ENCODE data around the gene ASCL2. TPM values are rescaled to one million over a fixed set of nuclear protein-coding genes. Genes with fewer than 3 reads are reported as not detected.

Gene ASCL2
- total RNA-seq, 1 donor from 2014 or later: 0.16 TPM

- H3K27me3 Mint-ChIP-seq (ENCODE audit: low read depth): peaks cover 6% of the 10 kb centered on the region
- H3K36me3 Mint-ChIP-seq (ENCODE audit: low read depth): no peaks in the 10 kb centered on the region
- no peaks in the 10 kb centered on the region for H3K4me1 Mint-ChIP-seq
- no peak for DNase-seq (ENCODE audit: low read depth, low spot score)
- no peak overlapping the region for H3K27ac Mint-ChIP-seq (ENCODE audit: unreplicated experiment)
- H3K9me3 Mint-ChIP-seq: no peaks in the 10 kb centered on the region
- H3K4me3 Mint-ChIP-seq: no peak overlapping the region
- TF ChIP-seq CTCF (conservative IDR thresholded peaks at IDR 0.05): no peak
Observed at GRCh38 chr11:2316963-2317244, 46.5 kb upstream of the ASCL2 start.

GRCh38 chr11:2316169-2316962, 46.0 kb upstream of the ASCL2 start:
- TF ChIP-seq CTCF (conservative IDR thresholded peaks at IDR 0.05): no peak
- H3K4me3 Mint-ChIP-seq: no peak overlapping the region

GRCh38 chr11:2315395-2316168, 45.2 kb upstream of the ASCL2 start:
- no peaks in the 10 kb centered on the region for H3K9me3 Mint-ChIP-seq
- H3K4me3 Mint-ChIP-seq: no peak overlapping the region
- H3K36me3 Mint-ChIP-seq (ENCODE audit: low read depth): no peaks in the 10 kb centered on the region

More at GRCh38 chr11:2316169-2316962, 46.0 kb upstream of the ASCL2 start:
- Mint-ChIP-seq H3K27me3 (ENCODE audit: low read depth) (peaks cover 2% of the 10 kb centered on the region), H3K36me3 (ENCODE audit: low read depth) (no peaks in the 10 kb centered on the region), H3K27ac (ENCODE audit: unreplicated experiment) (no peak overlapping the region), H3K4me1 (no peaks in the 10 kb centered on the region), H3K9me3 (no peaks in the 10 kb centered on the region)
- DNase-seq (ENCODE audit: low read depth, low spot score): no peak

GRCh38 chr11:2314525-2315394, 44.4 kb upstream of the ASCL2 start:
- no peaks in the 10 kb centered on the region for H3K36me3 Mint-ChIP-seq (ENCODE audit: low read depth)
- DNase-seq (ENCODE audit: low read depth, low spot score): no peak
- no peak for TF ChIP-seq CTCF (conservative IDR thresholded peaks at IDR 0.05)
- H3K27me3 Mint-ChIP-seq (ENCODE audit: low read depth): peaks cover under 1% of the 10 kb centered on the region
- no peak overlapping the region for H3K4me3 Mint-ChIP-seq
- no peaks in the 10 kb centered on the region for H3K9me3 Mint-ChIP-seq
- no peak overlapping the region for H3K27ac Mint-ChIP-seq (ENCODE audit: unreplicated experiment)
- H3K4me1 Mint-ChIP-seq: no peaks in the 10 kb centered on the region

More at GRCh38 chr11:2315395-2316168, 45.2 kb upstream of the ASCL2 start:
- Mint-ChIP-seq H3K4me1 (no peaks in the 10 kb centered on the region), H3K27me3 (ENCODE audit: low read depth) (peaks cover 2% of the 10 kb centered on the region), H3K27ac (ENCODE audit: unreplicated experiment) (no peak overlapping the region)
- no peak for DNase-seq (ENCODE audit: low read depth, low spot score)
- no peak for TF ChIP-seq CTCF (conservative IDR thresholded peaks at IDR 0.05)

DNA sequence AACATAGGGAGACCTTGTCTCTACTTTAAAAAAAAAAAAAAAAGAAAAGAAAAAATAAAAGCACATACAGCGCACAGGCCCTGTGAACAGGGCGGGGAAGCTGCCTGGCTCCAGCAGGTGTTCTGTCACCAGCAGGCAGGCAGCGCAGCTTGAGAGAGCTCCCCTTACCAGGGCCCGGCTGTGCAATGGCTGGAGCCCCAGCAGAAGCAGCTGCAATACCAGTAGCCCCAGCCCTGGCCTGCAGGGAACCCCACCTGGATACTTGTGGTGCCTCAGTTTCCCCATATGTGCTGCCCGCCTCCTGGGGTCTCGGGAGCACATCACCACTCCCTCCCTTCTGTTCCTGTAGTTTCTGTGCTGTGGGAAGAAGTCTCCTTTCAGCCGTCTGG, 43.7 kb upstream of the ASCL2 start:
- Mint-ChIP-seq H3K27me3 (ENCODE audit: low read depth) (no peaks in the 10 kb centered on the region), H3K27ac (ENCODE audit: unreplicated experiment) (no peak overlapping the region), H3K36me3 (ENCODE audit: low read depth) (no peaks in the 10 kb centered on the region), H3K9me3 (no peaks in the 10 kb centered on the region), H3K4me3 (no peak overlapping the region), H3K4me1 (no peaks in the 10 kb centered on the region)
- no peak for DNase-seq (ENCODE audit: low read depth, low spot score)
- TF ChIP-seq CTCF (conservative IDR thresholded peaks at IDR 0.05): no peak

Measured in neural crest cell (in vitro differentiated cells).